GM19035 (cell line): ENCODE results near the gene SEPTIN10.

Experiments used
- ATAC-seq: cut with Tn5 transposase; IDR thresholded peaks from one replicate; pipeline ENCODE4 v1.9.1; 2021; ENCODE audit not compliant: unreplicated experiment

The SEPTIN10 gene

DNA sequence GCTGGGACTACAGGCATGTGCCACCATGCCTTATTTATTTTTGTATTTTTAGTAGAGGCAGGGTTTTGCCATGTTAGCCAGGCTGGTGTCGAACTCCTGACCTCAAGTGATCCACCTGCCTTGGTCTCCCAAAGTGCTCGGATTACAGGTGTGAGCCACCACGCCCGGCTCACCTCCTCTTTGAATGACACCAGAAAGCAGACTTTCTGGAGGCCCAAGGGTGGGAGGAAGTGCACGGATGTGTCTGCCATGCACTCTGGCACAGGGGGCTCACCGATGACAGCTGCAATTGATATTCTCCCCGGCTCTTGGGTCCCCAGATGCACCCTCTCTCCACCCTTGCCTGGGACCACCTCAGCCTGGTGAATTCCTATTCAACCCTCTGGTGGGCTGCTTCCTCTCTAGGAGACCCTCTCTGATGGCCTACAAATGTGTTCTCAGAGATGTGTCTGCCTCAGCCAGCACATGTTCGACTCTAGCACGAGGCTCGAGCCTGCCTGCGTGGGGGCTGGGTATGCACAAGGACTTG lies 87.3 kb downstream of the SEPTIN10 start:
- ATAC-seq: no peak

DNA sequence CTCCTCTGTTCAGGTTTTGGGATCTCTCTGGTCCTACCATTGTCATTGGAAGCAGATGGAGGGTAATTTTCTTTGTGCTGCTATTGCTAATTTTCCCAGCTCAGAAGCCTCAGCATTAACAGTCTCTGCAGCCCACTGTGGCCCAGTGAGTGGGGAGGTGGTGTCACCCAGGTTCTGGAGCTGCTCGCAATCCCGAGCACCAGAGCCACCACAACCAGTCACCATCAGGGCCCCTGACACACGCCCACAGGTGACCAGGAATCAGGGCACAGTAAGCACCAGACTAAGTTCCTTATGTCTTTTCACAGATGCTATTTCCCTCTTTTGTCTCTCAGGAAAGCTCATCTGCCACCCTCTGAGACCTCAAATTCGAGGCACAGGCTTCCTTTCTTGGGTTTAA lies 87.9 kb downstream of the SEPTIN10 start:
- ATAC-seq: no peak

DNA sequence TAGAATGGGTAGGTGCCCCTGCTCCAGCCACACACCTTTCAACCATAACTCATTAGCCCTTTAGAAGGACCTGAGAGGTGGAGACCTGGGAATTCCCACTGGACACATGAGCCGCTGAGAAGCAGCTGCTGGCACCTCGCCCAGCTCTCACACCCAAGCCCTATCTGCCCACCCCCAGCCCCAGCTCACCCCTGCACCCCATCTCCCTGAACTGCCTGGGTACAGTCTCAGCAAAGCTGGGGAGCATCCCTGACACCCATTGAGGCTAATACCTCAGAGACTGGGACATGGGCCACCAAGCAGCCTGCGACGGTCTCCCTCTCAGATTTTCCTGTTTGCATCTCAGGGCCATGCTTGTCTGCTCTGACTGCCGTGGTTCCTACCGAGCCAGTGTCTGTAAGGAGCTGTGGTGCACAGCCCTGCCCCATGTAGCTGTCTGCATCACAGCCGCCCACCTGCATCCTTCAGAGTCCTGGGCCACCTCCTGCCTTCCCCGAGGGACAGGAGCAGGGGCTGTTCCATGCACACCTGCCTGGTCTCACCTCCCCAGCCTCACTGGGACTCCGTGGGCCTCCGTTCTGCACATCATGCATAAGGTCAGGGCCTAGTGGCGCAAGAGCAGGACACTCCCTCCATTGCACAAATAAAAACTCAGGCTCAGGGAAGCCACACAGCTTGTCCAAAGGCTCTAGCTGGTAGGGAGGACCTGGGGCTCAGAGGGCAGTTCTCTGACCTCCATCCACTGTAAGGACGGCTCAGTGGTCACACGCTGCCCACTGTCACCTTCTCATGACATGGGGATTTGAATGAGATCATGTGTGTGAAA lies 90.0 kb downstream of the SEPTIN10 start:
- no peak for ATAC-seq

DNA sequence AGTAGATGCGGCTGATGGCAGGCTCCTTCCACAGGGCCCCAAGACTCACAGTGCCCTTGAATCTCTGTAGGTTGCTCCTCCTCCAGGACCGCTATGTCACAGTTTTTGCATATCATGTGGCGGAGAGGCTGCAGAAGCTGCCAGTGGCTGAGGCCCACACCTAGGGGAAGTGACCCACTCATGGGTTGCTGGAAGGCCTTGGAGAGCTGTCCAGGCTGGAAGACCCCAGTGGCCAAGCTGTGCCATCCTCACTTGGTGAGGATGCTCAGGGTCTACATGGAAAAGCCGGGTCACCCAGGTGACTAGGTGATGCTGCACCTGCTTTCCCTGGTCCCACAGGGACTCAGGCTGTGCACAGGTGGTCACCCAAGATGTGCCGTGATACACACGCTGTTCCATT lies 90.6 kb downstream of the SEPTIN10 start:
- no peak for ATAC-seq

DNA sequence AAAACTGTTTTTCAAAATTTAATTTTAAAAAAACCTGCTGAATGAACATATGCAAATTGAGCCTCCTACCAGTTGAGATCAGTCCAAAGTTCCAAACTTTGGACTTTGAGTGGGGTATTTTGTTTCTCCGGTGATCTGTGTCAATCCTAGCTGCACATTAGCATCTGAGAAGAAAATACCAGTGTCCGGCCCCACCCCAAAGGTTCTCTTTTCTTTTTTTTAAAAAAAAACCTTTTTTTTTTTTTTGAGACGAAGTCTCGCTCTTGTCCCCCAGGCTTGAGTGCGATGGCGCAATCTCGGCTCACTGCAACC lies 91.7 kb downstream of the SEPTIN10 start:
- ATAC-seq: no peak

DNA sequence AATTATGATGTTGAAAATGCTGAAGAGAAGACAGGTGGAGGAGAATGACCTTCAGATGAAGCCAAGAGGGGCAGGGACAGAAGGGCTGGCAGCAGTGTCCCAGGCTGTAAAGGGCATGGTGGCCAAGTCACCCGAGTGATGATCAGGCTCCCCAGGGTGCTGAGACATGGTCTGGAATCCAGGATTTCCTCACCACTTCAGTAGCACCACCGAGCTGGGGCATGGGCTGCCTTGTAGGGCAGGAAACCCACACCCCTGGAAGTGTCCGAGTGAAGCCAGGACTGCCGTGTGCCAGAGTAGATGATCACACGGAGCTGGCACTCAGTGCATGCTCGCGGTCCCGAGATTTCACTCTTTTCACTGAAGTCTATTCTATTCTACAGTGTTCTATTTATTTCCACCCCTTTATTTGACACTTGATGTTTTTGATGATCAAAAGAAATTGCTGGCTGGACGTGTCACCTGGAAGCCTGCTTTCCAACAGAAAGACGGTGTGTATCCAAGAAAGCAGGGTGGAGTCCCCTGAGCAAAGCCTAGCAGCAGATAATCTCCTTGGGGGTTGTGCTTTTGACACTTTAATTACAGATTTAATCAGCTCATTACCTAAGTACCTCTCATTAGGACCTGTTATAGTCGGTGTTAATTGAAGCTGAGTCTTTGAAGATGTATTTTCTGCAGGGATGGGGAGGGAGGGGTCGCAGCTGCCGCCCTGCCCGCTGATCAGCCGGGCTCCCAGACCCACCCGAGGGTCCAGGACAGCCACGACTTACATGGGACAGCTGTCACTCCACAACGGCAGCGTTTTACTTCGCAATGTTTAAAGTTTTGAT lies 92.3 kb downstream of the SEPTIN10 start:
- no peak for ATAC-seq

DNA sequence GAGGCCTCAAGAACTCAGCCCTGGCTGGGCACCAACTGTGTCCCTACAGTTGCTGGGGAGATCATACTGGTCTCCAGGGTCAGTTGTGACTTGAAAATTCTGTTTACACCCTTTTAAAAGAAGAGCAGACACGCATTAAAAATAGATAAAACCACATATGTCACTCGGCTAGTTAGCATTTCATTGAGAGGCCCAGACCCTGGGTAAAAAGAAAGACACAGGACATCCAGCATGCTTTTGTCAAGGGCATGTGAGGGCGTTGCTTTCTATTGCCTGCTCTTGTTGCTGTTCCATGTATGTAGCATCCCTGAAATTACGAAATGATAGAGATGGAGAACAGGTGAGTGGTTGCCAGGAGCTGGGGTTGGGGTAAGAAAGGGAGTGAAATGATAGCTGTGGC lies 94.3 kb downstream of the SEPTIN10 start:
- no peak for ATAC-seq

DNA sequence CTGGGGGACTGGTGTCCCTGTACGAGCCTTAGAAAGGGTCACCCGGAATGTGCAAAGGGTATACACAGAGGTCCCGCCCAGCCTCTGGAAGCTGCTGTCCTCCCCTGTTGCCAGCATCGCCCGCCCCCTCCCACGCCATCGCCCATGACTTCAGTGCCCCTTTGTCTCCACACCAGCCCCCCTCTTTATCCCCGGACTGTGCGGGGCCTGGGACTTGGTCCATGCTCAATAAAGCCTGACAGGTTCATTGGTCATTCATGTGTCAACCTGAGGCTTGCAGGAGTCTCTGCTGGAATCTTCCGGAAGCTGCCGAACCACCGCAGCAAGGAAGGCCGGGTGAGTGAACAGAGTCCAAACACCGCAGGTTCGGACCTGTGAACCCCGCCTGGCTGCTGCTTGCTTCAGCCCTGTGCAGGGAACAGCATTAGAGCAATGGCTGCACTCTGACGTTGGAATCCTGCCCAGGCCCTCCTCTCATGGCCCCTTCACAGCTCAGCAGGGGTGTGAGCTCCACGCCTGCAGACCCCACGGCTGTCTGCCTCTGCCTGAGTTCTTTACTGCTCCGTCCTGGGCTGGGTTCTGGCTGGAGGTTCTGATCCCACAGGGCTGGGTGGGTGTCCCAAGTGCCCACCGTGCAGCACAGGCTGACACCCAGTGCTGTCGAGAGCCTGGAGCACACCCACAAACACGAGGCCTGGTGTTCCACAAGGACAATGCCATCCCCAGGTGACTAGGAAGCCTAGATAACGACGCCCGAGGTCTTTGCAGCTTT lies 96.5 kb downstream of the SEPTIN10 start:
- ATAC-seq: no peak

DNA sequence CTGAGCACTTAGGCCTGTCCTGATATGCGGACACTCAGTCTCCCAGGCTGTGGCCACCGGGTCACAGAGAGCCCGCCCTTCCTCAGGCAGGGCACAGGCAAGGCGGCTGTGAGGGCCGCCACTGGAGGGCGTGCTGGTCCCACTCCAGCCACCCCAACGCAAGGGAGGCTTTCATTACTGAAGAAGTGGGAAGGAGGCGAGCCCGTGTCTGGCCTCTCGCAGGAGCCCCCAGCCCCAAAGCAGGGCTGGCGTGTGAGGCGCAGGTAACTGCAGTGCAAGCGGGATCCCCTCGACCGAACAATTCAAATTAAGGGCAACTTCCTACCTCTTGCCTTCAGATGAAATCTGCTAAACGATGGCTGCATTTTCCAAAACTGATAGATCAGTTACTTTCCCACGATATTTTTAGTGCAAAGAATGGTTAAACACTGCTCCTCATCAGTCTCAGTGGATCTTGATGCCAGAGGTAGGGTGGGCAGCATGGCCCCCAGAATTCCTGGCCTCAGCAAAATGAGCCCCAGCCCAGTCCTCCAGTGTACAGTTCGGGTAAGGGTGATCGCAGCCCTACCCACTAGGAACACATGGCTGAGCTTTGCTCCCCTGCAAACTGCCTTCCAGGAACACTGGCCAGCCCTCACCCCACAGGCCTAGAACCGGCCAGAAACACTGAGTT lies 97.2 kb downstream of the SEPTIN10 start:
- ATAC-seq: no peak

DNA sequence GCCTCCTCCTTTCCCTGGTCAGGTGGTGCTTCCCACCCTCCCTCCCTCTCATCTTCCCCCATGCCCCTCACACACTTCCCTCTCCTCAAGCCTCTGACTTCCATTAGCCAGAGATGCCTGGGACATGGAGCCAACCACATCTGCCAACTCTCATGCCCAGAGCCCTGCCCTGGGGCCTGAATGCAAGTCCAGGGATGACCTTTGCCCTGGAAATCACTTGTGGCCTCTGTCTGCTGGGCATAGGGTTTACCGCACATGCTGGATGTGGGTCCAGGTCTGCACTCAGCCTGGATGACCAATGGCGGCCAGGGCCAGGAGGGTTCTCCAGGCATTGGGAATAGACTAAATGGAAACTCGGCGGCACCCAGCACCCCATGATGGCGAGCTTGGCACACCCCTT lies 98.9 kb downstream of the SEPTIN10 start:
- no peak for ATAC-seq

DNA sequence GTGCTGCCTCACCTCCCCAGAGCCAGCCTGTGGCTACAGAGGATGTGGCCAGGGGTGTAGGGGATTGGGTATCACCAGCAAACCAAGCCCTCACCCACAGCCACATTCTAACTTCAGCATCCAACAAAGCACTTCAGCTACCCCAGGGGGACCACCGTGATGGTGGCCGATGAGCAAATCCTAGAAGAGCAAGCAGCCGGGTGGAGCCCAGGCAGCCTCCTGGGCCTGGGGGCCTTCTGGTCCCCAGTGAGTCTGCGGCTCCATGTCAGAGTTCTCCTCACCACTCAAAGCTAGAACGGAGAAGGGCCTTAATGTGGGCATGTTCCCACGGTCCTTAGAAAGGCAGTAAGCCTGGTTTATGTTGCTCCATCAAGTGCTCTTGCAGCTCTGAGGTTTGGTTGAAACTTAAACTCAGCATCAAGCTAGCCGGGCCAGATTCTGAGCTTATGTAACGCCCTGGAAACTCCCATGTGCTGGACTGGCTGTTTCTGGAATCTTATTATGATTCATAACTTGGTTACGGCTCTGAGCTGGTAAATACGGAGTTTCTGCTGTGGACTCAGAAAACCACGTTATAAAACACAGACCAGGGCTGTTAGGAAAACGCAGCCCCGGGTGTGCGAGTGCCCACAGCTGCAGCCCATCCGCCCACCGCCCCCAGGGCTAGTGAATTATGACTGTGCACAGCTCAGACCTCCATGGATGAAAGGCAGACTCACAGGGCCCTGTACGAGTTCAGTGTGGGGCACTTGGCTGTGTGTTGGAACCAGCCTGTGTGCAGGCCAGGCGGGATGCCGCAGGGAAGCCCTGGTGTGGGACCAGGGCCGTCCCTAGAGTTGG lies 99.8 kb downstream of the SEPTIN10 start:
- peak; percentile 67 for ATAC-seq

DNA sequence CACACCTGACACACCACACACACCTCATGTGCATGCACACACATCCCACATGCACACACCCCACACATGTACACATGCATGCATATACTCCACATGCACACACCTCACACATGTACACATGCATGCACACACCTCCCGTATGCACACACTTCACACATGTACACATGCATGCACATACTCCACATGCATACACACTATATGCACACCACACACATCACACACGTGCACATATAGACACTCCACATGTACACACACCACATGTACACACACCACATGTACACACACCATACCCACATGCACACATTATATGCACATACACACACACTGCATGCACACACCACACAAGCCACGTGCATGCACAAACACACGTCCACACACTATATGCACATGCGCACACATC lies 100.5 kb downstream of the SEPTIN10 start:
- no peak for ATAC-seq

DNA sequence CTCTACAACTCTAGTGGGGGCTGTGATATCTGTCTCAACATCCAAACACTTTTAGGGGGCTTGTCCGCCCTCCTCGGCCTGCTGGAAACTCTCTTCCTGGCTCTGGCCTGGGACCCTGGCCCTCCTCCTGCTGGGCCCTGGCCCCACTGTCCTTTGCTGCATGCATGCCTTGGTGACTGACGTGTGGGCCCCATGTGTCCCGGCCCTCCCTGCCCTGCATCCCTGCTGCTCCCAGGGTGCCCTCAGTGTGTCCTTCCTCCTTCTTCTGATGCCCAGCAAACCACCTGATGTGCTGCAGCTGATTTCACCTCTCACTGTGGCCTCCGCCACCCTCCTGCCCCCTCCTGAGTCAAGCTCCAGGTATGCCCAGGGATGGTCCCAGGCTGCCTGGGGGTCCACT lies 101.7 kb downstream of the SEPTIN10 start:
- no peak for ATAC-seq

DNA sequence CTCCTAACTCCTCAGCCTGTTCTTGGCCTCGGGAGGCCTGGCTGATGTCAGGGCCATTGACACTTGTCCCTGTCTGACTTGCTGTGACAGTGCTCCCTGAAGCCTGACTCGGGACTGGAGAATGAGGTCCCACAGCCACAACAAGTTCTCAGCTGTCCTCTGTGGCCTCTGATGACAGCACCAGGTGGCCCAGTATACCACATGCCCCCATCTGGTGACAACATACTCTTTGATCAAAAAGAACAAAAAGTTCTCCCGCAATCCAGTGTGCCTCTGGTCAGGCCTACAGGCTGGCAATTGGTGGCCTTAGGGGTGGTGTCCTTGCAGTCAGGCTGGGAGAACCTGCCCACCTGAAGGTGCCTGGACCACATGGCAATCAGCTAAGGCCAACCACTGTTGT lies 102.6 kb downstream of the SEPTIN10 start:
- no peak for ATAC-seq

DNA sequence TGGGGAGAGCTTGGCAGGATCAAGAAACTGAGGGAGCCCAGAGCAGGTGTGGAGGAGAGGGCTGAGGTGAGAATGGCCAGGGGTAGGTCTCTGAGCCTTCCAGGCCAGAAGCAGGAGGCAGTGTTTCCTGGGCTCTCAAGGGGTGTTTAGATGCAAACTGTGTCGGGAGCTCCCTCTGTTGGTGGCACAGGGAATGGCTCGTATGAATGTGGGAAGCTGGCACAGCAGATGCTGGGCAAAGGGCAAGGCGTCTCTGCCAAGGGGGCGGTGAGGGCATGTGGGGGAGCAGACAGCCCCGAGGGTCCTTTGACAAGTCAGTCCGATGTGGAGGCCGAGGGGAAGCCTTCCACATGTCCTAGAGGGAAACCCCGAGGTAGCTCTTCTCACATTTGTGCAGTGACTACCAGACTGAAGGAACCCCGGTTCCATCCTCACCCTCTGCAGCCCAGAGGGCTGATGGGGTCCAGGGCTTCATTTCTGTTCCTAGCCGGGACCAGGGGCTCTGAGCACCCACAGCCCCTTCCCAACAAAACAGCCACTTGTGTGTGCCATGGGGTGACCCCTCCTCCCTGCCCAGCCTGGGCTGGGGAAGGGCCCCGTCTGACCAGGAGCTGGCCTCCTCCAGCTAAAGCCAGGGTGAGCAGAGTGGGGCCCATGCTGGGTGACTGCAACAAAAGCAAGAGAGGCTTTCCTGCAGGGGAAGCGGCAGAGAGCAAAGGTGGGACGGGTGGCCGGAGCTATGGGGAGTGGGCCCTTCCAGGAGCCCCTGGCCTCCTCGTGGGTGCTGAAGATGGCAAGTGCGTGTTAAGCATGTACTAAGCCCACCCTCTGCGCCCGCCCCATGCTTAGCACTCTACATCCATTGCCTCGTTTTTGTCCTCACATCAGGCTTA lies 103.4 kb downstream of the SEPTIN10 start:
- no peak for ATAC-seq

DNA sequence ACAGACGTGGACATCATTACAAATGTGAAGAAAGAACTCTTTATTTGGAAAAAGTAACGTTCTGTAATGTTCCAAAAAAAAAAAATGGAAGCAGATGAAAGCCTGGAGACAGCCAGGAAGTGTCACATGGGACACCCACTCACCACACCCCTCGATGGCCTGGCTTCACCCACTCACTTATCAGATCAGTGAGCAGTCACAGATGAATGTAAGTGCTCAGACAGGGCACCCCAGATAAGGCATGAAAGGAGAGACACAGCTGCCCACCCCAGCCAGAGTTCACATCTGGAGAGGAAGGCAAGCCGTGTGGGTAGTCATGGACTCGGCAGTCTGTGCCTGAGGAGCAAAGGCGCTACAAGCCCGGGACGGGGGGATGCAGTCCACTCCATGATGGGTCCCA lies 105.2 kb downstream of the SEPTIN10 start:
- ATAC-seq: no peak

DNA sequence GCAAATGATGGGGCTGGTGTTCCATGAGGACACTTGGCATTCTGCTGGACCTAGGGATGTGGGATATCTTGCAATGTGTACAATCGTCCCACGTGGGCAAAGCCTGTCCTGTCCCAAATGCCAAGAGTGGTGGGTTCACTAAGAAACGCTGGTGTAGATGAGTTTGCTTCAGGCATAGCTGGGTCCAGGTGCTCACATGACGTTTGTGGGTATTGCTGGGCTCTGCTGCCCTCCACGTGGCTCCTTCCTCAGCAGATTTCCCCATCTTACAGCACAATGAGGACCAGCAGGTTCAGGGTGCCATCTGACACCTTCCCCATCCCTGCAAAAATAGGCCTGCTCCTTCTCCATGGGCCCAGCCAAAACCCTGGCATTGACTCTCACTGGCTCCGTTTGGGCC lies 105.9 kb downstream of the SEPTIN10 start:
- no peak for ATAC-seq

DNA sequence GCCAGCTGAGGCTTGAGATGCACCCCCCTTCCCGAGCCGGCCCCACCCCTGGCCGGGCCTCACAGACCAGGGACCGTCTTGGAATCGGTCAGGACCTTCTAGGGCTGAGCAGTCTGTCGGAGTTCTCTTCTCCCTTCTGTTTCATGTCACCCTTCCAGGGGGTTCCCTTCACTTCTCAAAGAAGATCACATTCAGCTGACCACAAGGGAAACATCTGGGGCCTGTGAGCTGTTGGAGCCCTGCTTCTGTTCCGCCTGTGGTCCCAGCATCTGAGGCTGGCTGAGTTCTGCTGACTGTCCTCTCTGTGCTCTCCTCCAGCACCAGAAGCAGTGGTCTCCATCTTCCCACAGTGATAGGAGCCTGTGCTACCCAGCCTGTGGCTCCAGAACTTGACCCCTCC lies 106.5 kb downstream of the SEPTIN10 start:
- ATAC-seq: no peak

DNA sequence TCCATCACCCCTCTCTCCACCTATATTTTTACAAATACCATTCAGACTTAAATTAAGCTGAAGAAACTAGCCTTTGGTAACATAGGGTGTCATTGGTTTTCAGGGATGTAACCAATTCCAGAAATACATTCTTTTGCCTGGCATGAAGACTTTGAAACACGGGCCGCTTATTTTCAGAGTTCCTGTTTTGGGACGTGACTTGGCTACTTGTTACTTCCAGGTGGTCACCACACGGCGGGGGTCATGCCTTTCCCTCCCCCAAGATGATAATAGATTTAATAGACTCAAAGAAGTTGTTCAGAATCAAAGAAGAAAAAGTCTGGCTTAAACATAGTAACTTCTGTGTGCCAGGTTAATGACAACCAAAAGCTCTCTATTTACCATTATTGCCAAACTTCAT lies 110.6 kb downstream of the SEPTIN10 start:
- ATAC-seq: no peak
